PC-3 (cell line): ENCODE measurements around the gene GGA3.

Experiments used
- CTCF ChIP-seq: fragments of 300-600 bp; sonication (generic); conservative IDR thresholded peaks from 2 replicates; pipeline ENCODE4 v1.5.1; 2017; ENCODE audit warnings: antibody characterized with exemption, low read depth, mild to moderate bottlenecking, low read length
- EZH2 ChIP-seq: fragments of 300-600 bp; sonication (generic); IDR thresholded peaks from one replicate; pipeline ENCODE4 v1.6.1; 2017; ENCODE audit warnings: antibody characterized with exemption, mild to moderate bottlenecking, low read length; ENCODE audit not compliant: unreplicated experiment

GRCh38 chr17:75295201-75296158 is 34.1 kb upstream of the GGA3 start:
- TF ChIP-seq EZH2 (no peak), CTCF (no peak)
